PC-9 (cell line): Measurements from ENCODE around the gene TBC1D22A. TPM values are rescaled to one million over a fixed set of nuclear protein-coding genes. Genes with fewer than 3 reads are reported as not detected.

ENCODE experiments used
- BruUV-seq: library from RNA; stranded (reverse); fragments of 400-500 nt; replicated peaks from 2 replicates; lab custom pipeline; 2021; lab: Mats Ljungman, UMichigan
- CTCF ChIA-PET: fragments of 300-600 bp; sonication (Branson Sonifier 250); formaldehyde crosslinking; loops from one replicate; lab custom pipeline; 2022; ENCODE audit warnings: antibody characterized with exemption; lab: Charles Lee
- POLR2A ChIA-PET: fragments of 300-600 bp; sonication (Branson Sonifier 250); formaldehyde crosslinking; loops from one replicate; lab custom pipeline; 2022; ENCODE audit warnings: antibody characterized with exemption; ENCODE audit not compliant: unreplicated experiment; lab: Charles Lee
- DNase-seq, 2 experiments: peaks; one replicate each; pipeline versions ENCODE4 v3.0.0 to v3.0.0-alpha.2; 2015 to 2022; ENCODE audit warnings: mixed read lengths in 1 of 2
- H2AFZ ChIP-seq: fragments of 200-600 bp; sonication (generic); 2 replicates; pipeline ENCODE4 v1.8.1; 2017; ENCODE audit warnings: antibody characterized with exemption
- H3F3A ChIP-seq: fragments of 200-600 bp; sonication (generic); 2 replicates; pipeline ENCODE4 v1.8.1; 2017; ENCODE audit warnings: antibody characterized with exemption, mild to moderate bottlenecking, low read depth; ENCODE audit not compliant: insufficient read depth
- H3K27ac ChIP-seq: fragments of 200-600 bp; sonication (generic); 2 replicates; pipeline ENCODE4 v1.6.1; 2016; ENCODE audit warnings: mixed run types
- H3K27me3 ChIP-seq: fragments of 200-600 bp; sonication (generic); 2 replicates; pipeline ENCODE4 v1.6.1; 2016; ENCODE audit warnings: low read depth, mixed run types; ENCODE audit not compliant: insufficient read depth
- H3K36me3 ChIP-seq: fragments of 200-600 bp; sonication (generic); 2 replicates; pipeline ENCODE4 v1.6.1; 2016; ENCODE audit warnings: low read depth, mixed run types
- H3K4me1 ChIP-seq: fragments of 200-600 bp; sonication (generic); replicated peaks from 2 replicates; pipeline ENCODE4 v1.6.1; 2016; ENCODE audit warnings: mixed run types; ENCODE audit not compliant: insufficient read depth
- H3K4me2 ChIP-seq: fragments of 200-600 bp; sonication (generic); 2 replicates; pipeline ENCODE4 v1.6.1; 2017; ENCODE audit warnings: mixed run types
- H3K4me3 ChIP-seq: fragments of 200-600 bp; sonication (generic); 2 replicates; pipeline ENCODE4 v1.6.1; 2016; ENCODE audit warnings: mixed run types
- H3K79me2 ChIP-seq: fragments of 200-600 bp; sonication (generic); 2 replicates; pipeline ENCODE4 v1.6.1; 2017; ENCODE audit warnings: low read depth, mixed run types
- H3K9me2 ChIP-seq: fragments of 200-600 bp; sonication (generic); 2 replicates; pipeline ENCODE4 v1.8.1; 2017; ENCODE audit warnings: mild to moderate bottlenecking; ENCODE audit not compliant: insufficient read depth
- H3K9me3 ChIP-seq: fragments of 200-600 bp; sonication (generic); 2 replicates; pipeline ENCODE4 v1.8.1; 2016; ENCODE audit warnings: low read depth; ENCODE audit not compliant: insufficient read depth
- H4K20me1 ChIP-seq: fragments of 200-600 bp; sonication (generic); 2 replicates; pipeline ENCODE4 v1.8.1; 2017; ENCODE audit not compliant: insufficient read depth
- CTCF ChIP-seq: fragments of 200-600 bp; sonication (generic); conservative IDR thresholded peaks from 2 replicates; pipeline ENCODE4 v1.6.1; 2017; ENCODE audit warnings: mixed run types, antibody characterized with exemption, mild to moderate bottlenecking, moderate library complexity
- EZH2 ChIP-seq: fragments of 200-600 bp; sonication (generic); IDR thresholded peaks from 2 replicates; pipeline ENCODE4 v1.8.0; 2017; ENCODE audit warnings: antibody characterized with exemption, low read depth
- intact Hi-C: fragments of 100-400 bp; cut with micrococcal nuclease; formaldehyde crosslinking; loops from one replicate; pipeline ENCODE4 v1.10.0; 2022; ENCODE audit not compliant: unreplicated experiment
- total RNA-seq: library from RNA; stranded (reverse); gene quantifications from 2 replicates; pipeline ENCODE4 v1.2.3, GENCODE V29; 2021

The TBC1D22A gene
- total RNA-seq, 1 experiment from 2014 or later: 40.3 TPM

DNA sequence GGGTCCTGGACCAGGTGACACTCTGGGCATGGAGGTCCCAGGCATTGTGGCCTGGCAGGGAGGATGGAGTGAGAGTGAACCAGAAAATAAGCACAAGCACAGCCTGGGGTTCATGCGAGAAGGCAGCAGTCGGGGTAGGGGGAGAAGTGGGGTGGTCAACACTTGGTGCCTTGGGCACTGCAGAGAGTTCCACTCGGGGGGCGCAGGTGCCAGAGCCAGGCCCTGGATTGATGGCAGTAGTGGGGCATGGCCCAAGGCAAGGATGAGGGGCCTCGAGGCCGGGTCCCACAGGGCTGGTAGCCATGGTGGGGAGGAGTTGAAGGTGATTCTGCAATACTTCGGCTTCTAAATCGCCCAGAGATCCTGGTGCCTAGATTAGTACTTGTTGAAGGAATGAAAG, 372.9 kb downstream of the TBC1D22A start:
- Histone ChIP-seq H3K36me3 (no peaks in the 10 kb centered on the region), H4K20me1 (peaks cover 13% of the 10 kb centered on the region; the same call in 1 of the 2 replicates), H3K79me2 (no peaks in the 10 kb centered on the region; the same call in 1 of the 2 replicates), H3K4me1 (peaks cover 6% of the 10 kb centered on the region), H3K4me2 (no peak overlapping the region), H3K27ac (no peak overlapping the region), H3K4me3 (no peak overlapping the region), H2AFZ (no peak overlapping the region), H3K27me3 (no peaks in the 10 kb centered on the region), H3K9me3 (no peaks in the 10 kb centered on the region), H3K9me2 (no peaks in the 10 kb centered on the region), H3F3A (no peaks in the 10 kb centered on the region)
- CTCF ChIA-PET: no interaction called here
- DNase-seq: no peak
- TF ChIP-seq CTCF: no peak
- no peak for TF ChIP-seq EZH2
- intact Hi-C loops: no loop called here
- BruUV-seq: no TSS peak
- POLR2A ChIA-PET: no interaction called here

DNA sequence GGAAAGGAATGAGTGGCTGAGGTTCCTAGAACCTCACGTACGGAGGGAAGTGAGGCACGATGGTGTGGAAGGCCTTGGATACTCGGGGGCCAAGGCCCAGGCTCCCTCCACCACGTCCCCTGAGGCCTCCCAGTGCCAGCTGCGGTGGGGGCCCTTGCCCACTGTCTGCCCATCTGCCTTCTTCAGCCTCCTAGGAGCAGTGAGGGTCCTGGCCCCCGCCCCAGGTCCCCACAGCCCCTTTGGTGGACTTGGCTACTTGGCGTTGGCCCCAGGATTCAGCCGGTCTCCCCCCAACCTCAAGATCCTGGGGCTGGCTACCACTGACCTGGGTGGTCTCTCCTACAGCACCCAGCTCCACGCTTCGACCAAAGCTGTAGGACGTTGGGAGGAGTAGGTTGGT, 373.6 kb downstream of the TBC1D22A start:
- Histone ChIP-seq H3K4me1 (no peaks in the 10 kb centered on the region), H3K27me3 (no peaks in the 10 kb centered on the region), H3K9me2 (no peaks in the 10 kb centered on the region), H3K9me3 (no peaks in the 10 kb centered on the region), H4K20me1 (peaks cover 9% of the 10 kb centered on the region; the same call in 1 of the 2 replicates), H3K4me3 (no peak overlapping the region), H3K4me2 (no peak overlapping the region), H3K36me3 (no peaks in the 10 kb centered on the region), H3F3A (no peaks in the 10 kb centered on the region), H3K27ac (no peak overlapping the region), H2AFZ (no peak overlapping the region), H3K79me2 (no peaks in the 10 kb centered on the region)
- no peak for DNase-seq
- ChIA-PET POLR2A (no interaction called here), CTCF (no interaction called here)
- intact Hi-C loops: no loop called here
- BruUV-seq: no TSS peak
- TF ChIP-seq EZH2: no peak
- TF ChIP-seq CTCF: no peak

DNA sequence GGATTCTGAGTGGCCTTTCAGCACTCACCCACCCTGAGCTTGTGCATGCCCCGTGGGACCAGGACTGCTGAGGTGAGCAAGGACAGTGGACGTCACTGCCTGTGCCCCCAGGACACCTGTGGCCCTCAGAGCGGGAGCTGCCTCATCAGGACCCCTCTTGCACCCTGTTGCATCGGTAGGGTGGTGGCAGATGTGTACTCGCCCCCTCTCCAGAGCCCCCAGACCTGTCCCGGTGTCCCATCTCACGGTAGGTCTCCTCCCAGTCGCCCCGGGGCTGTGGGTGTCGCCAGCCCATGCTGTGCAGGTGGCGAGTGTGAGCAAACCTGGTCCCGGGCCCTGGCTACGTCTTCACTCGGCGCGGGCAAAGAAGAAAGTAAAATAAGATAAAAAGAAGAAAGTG, 374.2 kb downstream of the TBC1D22A start:
- intact Hi-C loops: no loop called here
- BruUV-seq: no TSS peak

More for the DNA sequence above, 374.2 kb downstream of the TBC1D22A start:
- ChIA-PET CTCF (no interaction called here), POLR2A (no interaction called here)
- TF ChIP-seq EZH2 (no peak), CTCF (no peak)
- Histone ChIP-seq H4K20me1 (peaks cover 9% of the 10 kb centered on the region; the same call in 1 of the 2 replicates), H3K4me3 (no peak overlapping the region), H3K4me2 (no peak overlapping the region), H3K79me2 (no peaks in the 10 kb centered on the region), H3K36me3 (no peaks in the 10 kb centered on the region), H3K9me3 (no peaks in the 10 kb centered on the region), H3K27me3 (no peaks in the 10 kb centered on the region), H2AFZ (no peak overlapping the region), H3F3A (no peaks in the 10 kb centered on the region), H3K9me2 (no peaks in the 10 kb centered on the region), H3K27ac (no peak overlapping the region), H3K4me1 (no peaks in the 10 kb centered on the region)
- DNase-seq: no peak
